ENCODE data around the gene SMARCD1. TPM values are rescaled to one million over a fixed set of nuclear protein-coding genes. Genes with fewer than 3 reads are reported as not detected.
A peak's percentile ranks its signal among the peaks of the same experiment; 100 is the strongest.
"Not testable (repeated sequence)": the region's sequence is repeated elsewhere in the genome, so short reads cannot be mapped to it uniquely, and the experiment has no call there.

SMARCD1 gene
- polyA plus RNA-seq, 4 donors, result 161 to 206 (median 185) TPM

DNA sequence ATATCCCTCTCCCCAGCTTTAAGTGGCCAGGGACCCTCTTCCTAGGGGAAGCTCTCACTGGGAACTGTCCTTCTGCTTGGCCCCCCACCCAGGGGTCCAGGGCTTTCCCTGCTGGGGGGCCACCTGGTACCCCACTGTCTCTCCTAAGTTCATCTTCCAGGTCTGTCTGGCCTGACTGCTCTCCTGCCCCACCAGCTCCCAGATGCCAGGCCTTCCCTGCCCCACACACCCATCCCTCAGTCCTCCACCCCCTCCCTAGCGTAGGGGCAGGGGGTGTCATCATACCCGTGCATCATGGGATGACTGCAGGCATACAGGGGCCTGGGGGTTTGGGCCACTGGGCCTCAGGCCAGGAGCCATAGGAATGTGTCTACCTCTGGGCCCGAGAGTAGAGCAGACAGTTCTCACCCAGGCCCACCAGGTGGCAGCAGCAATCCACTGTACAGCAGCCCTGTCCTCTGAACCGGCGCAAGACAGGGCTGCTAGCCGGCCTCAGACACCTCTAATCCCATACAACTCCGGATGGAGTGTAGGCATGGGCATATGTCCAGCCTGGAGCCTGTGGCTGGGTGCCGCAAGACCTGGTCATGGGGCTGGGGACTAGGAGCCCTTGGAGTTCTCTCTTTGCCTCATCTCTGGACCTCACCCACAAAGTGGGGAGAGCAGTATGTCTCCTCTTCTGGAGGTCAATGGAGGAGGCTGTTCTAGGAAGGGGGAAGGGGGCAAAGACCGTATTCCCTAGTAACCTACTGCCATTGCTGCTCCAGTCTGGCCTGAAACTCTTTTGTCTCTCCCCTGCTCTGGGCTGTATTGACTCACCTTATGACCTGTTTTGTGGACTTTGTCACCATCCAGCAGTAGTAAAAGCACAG is 10.0 kb upstream of the SMARCD1 start:
- peak in 2 of 4 donors; percentile 53 to 66 for DNase-seq (ENCODE audit: low read depth in 4 of 4, low spot score in 2 of 4)

DNA sequence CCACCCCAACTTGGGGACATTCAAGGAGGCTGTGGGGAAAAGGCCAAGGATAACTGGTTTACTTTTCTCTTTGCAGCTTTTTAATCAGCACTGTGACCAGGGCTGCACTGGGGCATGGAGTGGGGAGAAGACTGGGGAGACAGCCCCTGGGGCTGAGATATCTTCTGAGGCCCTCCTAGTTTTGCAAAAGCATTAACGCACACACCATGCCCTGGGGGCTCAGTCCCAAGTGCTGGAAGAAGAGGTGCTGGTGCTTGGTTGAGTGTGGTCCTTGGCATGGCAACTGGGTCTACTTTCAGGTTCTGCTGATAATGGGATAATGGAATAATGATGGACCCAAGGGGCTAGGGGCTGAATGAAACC is 9.4 kb upstream of the SMARCD1 start:
- no peak for DNase-seq (ENCODE audit: low read depth in 4 of 4, low spot score in 2 of 4)

DNA sequence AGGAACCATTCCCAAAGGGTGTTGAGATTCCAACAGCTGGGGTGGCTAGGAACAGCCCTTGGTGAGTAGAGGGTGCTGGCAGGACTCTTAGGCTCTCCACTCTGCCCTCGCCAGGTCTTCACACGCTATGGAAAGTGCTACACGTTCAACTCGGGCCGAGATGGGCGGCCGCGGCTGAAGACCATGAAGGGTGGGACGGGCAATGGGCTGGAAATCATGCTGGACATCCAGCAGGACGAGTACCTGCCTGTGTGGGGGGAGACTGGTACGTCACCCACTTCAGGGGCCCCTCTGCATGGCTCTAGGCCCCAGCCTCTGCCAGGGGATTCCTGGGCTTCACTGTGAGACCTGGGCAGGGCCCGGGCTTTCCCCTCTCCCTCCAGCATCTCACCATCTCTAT is 8.0 kb upstream of the SMARCD1 start:
- no peak for DNase-seq (ENCODE audit: low read depth in 4 of 4, low spot score in 2 of 4)

DNA sequence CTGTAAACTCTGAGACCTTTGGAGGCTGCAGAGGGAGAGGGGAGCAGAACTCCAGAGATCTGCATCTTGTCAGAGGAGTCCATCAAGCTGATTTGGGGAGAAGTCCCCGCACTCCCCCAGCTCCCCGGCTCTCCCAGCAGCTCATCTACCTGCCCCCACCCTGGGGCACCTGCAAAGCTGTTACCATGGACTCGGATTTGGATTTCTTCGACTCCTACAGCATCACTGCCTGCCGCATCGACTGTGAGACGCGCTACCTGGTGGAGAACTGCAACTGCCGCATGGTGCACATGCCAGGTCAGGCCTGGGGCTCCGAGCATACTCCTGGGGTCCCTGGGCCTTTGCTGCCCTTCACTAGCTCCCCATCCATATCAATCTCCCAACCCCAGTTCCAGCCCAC is 6.9 kb upstream of the SMARCD1 start:
- DNase-seq (ENCODE audit: low read depth in 4 of 4, low spot score in 2 of 4), result no peak

DNA sequence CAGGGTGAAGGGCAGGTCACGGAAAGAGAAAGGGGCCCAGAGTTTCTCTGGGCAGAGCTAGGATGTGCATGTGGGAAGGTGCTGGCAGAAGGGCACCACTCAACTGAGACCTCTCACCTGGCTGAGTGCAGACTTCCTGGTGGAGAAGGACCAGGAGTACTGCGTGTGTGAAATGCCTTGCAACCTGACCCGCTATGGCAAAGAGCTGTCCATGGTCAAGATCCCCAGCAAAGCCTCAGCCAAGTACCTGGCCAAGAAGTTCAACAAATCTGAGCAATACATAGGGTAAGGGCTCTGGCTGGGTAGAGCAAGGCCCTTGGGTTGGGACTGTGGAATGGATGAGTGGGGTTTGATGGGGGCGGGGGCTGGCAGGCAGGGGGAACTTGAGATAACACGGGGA is 5.4 kb upstream of the SMARCD1 start:
- DNase-seq (ENCODE audit: low read depth in 4 of 4, low spot score in 2 of 4), result no peak

DNA sequence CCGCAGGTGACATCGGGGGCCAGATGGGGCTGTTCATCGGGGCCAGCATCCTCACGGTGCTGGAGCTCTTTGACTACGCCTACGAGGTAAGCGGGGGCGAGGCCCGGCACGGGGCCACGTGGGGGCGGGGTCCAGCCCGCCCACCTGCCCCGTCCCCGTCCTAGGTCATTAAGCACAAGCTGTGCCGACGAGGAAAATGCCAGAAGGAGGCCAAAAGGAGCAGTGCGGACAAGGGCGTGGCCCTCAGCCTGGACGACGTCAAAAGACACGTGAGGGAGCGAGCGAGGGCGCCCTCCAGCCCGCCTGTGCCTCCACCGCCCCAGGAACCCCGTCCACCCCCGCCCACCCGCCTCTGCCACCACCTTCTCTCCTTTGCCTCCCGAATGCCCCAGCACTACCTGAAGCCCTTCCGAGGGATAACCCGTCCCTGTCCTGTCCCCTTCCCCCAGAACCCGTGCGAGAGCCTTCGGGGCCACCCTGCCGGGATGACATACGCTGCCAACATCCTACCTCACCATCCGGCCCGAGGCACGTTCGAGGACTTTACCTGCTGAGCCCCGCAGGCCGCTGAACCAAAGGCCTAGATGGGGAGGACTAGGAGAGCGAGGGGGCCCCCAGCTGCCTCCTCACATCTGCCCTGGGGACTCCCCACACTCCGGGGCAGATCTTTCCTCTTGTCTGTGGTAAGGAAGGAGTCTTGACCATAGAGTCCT is 3.9 kb upstream of the SMARCD1 start:
- no peak for DNase-seq (ENCODE audit: low read depth in 4 of 4, low spot score in 2 of 4)

DNA sequence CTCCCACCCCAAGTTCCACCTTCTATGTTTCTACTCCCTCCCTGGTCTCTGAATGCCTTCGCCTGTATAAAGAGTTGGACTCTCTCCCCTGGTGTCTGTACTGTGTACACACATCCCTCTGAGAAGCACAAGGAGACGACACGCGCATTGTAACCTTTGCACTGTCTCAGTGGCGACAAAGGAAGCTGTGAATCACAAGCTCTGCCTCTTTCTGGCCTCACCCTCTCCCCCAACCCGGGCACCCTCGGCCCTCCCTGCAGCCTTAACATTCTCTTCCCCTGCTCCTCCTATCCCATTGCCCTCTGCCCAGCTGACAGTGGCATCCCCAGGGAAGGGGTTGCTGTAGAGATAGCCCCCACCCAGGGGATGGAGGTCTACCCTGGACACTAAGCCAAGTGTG is 2.5 kb upstream of the SMARCD1 start:
- DNase-seq (ENCODE audit: low read depth in 4 of 4, low spot score in 2 of 4), result no peak

DNA sequence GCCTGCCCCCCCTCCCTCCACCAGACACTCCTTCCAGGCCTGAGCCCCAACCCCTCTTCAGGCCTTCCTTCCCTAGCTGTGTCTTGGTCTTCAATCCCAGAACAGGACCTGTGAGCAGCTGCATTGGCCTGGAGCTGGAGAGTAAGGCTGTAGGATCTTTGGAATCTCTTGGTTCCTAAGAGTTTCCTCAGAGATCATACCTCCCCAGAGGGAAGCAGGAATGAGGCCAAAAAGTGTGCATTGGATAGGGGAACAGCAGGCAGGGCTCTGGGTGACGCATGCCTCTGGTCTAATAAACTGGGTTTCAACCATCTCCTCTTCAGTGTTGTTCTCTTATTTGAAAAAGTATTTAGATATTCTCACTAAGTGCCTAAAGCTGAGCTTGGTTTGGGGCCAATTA is 1.8 kb upstream of the SMARCD1 start:
- no peak for DNase-seq (ENCODE audit: low read depth in 4 of 4, low spot score in 2 of 4)

DNA sequence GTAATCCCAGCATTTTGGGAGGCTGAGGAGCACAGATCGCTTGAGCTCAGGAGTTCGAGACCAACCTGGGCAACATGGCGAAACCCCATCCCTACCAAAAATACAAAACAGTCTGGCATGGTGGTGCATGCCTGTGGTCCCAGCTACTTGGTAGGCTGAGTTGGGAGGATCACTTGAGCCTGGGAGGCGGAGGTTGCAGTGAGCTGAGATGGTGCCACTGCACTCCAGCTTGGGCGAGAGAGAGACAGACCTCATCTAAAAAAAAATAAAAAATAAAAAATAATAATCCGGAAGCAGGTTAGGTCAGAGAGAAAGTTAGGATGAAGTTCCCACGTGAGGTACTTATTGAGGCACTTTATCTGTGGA is 750 bp upstream of the SMARCD1 start:
- DNase-seq (ENCODE audit: low read depth in 4 of 4, low spot score in 2 of 4), result not testable (repeated sequence)

DNA sequence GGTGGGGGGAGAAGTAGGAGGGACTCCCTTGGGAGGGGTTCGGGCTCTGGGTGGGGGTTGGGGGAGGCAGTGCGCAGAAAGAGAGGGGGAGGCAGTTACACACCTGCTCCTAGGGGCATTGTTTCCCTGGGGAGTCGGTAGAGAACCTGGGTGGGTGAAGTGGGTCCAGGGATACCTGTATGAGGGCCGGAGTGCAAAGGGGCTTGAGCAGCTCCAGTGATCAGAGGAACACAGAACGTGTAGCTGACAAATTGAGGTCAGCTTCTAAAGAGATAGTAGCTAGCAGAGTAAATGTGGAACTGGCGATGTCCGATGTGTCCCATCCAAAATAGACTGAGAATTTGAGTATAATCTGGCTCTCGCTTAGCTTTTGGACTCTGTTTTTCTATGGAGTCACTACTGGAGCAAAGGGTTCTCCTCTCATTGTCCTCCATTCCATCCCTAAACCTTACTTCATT is 502 bp downstream of the SMARCD1 start:
- no peak for DNase-seq (ENCODE audit: low read depth in 4 of 4, low spot score in 2 of 4)

DNA sequence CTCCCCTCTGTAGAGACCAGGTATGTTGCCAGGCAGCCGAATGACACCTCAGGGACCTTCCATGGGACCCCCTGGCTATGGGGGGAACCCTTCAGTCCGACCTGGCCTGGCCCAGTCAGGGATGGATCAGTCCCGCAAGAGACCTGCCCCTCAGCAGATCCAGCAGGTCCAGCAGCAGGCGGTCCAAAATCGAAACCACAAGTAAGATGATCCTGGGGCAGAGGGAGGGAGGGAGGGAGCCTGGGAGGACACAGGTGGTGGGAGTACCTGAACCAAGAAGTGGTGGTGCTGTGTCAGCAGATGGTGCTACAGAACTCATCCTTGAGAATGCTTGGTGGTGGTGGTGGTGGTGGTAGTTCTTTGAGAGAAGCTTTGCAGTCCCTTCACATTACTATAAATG is 1.0 kb downstream of the SMARCD1 start:
- no peak for DNase-seq (ENCODE audit: low read depth in 4 of 4, low spot score in 2 of 4)

DNA sequence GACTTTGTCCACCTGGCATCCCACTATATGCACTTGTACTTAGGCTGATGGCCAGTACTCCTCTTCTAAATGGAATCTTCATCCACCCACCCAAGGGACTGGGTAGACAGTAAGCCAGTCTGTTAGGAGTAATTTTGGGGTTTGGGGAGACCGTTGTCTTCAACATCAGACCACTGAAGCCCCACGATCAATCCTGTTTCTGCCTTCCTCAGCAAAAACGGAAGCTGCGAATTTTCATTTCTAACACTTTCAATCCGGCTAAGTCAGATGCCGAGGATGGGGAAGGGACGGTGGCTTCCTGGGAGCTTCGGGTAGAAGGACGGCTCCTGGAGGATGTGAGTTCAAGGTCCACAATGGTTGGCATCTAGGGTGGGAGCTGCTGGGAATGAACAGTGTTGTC is 2.0 kb downstream of the SMARCD1 start:
- no peak for DNase-seq (ENCODE audit: low read depth in 4 of 4, low spot score in 2 of 4)

DNA sequence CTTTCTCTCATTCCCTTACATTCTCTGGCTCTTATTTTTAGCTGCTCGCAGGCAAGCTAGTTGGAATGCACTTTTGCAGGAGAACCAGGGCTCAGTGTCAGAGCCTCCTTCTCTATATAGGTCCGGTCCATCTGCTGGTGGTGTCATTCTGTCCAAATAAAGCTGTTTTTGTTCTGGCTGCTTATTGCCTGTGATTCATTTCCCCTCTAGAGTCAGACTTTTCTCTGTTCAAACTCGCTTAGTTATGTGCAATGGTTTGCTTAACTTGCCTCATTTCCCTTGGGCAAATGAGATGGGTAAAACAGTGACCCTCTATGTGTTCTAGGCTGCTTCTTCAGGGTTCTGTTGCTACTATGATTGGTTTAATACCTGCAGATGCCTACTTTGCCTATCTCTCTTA is 2.9 kb downstream of the SMARCD1 start:
- DNase-seq (ENCODE audit: low read depth in 4 of 4, low spot score in 2 of 4), result no peak

DNA sequence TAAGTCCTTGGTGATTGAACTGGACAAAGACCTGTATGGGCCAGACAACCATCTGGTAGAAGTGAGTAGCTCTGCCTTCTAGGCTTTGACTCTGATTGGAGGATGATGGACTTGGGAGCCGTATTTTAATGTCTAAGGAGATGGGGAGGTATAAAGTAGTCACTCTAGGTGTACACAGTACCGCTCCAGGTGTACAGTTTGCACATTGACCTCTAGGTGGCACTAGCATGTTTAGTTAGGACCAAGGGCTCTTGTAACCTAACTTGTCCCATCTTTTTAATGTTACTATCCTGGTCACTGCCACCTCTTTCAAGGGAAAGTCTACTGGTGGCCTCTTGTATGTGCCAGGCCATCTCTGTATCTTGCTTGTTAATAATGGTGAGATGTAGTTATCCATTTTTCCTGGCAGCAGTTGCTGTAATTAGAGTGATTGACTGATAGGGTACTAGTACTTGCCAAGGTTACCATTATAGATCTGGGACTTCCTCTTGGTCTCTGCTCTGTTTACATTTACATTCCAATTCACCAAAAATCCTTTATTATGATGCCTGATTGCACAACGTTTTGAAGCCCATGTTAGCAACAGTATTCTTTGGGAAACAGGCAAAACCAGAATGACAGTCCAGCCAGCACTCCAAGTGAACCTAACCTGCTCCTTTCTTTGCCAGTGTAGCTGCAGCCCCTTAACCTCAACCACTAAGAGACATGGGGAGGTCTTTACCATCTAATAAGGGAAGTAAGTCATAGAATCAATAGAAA is 3.6 kb downstream of the SMARCD1 start:
- DNase-seq (ENCODE audit: low read depth in 4 of 4, low spot score in 2 of 4), result no peak

DNA sequence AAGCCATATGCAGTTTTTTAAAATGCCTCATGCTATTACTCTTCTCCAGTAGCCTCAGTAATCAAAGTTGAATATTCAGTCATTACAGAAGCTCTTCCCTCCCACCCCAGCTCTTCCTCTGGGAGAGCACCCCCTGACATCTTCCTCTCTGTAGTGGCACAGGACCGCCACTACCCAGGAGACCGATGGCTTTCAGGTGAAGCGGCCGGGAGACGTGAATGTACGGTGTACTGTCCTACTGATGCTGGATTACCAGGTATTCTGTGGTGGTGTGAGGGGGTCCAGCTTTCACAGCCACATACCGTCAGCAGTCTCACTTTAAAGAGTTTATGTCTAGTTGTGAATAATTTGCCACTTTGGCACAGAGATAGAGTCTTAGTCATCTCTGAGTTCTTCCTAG is 4.6 kb downstream of the SMARCD1 start:
- DNase-seq (ENCODE audit: low read depth in 4 of 4, low spot score in 2 of 4), result no peak

DNA sequence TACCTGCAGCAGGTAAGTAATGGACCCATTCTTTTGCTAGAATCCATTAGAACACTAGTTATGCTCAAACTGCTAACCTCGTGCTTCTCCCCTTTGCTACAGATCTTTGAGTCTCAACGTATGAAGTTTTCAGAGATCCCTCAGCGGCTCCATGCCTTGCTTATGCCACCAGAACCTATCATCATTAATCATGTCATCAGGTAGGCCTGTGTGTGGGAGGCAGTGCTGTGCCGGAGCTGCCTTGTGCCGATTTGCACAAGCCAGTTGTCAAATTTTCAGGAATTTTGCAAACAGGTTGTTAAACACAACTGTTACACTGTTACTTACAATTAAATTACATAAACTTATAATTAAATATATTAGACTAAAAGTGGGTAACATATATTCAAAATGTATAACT is 5.2 kb downstream of the SMARCD1 start:
- DNase-seq (ENCODE audit: low read depth in 4 of 4, low spot score in 2 of 4), result no peak

DNA sequence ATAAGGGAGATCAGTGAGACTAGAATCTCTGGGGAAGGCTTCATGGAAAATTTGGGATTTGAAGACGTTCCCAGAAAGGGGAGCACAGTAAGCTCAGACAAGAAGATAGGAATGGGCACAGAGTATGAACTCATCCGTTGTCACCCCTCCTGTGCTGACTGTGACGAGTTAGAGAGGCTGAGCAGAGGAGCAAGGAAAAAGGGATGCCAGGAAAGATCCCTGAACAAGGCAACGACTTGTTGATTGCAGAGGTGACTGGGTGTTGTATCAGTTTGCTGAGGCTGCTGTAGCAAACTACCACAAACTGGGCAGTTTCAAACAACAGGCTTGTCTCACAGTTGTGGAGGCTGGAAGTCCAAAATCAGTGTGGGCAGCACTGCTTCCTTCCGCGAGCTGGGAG is 12.8 kb downstream of the SMARCD1 start:
- DNase-seq (ENCODE audit: low read depth in 4 of 4, low spot score in 2 of 4), result no peak

DNA sequence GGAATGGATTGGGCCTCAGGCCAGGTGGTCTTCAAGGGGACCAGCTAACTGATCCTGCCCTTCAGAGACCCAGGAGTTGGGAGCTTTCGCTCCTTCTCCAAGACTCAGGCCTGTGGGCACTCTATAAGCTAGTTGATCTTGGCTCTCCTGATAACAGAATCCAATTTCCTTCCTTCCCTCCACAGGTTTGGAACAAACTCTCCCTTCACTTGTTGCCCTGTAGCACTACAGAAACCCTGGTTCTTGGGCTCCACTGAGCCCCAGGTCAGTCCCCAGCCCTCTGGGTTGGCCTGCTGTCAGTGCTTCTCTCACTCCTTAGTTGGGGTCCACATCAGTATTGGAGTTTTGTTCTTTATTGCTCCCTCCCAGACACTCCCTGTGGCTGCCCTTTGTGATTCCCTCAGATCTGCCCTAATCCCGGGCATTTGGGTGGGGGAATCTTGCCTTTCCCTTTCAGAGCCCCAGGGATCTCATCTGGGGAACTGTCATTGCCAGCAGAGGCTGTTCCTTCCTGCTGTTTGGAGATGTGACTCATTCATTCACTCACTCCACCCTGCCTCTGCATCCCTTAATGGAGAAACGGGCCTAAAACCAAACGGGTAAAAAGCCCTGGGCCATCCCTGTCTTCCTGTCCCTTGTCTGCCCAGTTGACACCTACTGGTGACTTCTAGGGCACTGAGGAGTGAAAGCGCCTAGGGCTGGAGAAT is 14.3 kb downstream of the SMARCD1 start:
- DNase-seq (ENCODE audit: low read depth in 4 of 4, low spot score in 2 of 4), result no peak

DNA sequence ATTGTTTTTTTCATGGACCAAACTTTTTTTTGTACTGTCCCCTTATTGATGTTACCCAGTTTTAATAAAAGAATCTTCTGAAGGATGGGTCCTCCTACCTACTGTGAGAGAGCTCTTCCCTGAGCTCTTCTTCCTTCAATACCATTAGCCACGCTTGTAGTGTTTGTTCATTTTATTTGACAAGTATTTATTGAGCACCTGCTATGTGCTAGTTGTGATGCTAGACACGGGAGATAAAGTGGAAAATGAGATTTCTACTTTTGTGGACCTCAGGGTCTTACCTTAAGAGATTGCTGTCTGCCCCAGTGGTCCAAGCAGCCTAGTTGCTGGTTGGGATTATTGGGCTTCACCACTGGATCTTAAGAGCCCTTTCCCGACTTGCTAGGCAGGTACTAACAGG is 15.4 kb downstream of the SMARCD1 start:
- no peak for DNase-seq (ENCODE audit: low read depth in 4 of 4, low spot score in 2 of 4)

DNA sequence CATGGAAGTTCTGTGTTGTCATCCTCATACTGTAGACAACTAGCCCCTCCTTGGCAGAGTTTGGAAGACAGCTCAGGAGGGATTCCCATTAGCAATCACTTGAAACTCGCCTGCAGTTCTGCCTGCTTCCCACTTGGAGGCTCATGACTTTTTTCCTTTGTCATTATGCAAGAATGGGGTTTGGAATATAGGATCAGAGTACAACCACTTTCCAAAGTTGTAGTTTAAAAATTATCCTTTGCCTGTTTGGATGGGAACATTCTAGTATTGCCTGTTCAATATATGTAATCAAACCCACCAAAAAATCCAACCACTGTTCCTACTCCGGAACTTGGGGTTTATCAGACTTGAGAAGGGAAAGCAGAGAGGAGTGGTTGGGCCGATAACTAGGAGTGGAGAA is 16.5 kb downstream of the SMARCD1 start:
- no peak for DNase-seq (ENCODE audit: low read depth in 4 of 4, low spot score in 2 of 4)

DNA sequence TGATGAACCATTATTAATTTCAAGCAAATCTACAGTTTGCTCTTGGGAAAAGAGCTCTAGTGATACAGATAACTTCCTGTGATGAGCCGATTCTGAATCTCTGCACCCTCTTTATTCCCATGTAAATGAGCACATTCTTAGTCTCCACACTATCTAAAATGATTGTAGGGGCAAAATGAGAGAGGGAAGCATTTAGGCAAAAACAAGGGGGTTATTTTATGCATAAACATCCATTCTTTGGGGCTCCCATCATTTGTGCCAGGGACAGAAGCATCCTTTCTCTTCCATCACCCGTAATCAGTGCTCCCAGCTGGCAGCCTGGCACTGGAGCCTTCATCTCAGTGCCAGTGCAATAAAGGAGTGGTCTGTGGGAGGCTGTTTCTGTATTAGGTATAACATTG is 17.0 kb downstream of the SMARCD1 start:
- DNase-seq (ENCODE audit: low read depth in 4 of 4, low spot score in 2 of 4), result no peak
